Karpas-422 (cell line): ENCODE measurements around the gene KCNQ1. TPM values are rescaled to one million over a fixed set of nuclear protein-coding genes. Genes with fewer than 3 reads are reported as not detected.

Experiments
- DNase-seq: peaks from one replicate; pipeline ENCODE4 v3.0.0-alpha.2; 2015
- H2AFZ ChIP-seq: fragments of 200-600 bp; sonication (generic); 2 replicates; pipeline ENCODE4 v1.6.1; 2014; ENCODE audit warnings: antibody characterized with exemption, low read length, mixed read lengths
- H3K27ac ChIP-seq: fragments of 200-600 bp; sonication (generic); 2 replicates; pipeline ENCODE4 v1.5.1; 2014; ENCODE audit warnings: mild to moderate bottlenecking, low read length, moderate library complexity
- H3K27me3 ChIP-seq: fragments of 200-600 bp; sonication (generic); 2 replicates; pipeline ENCODE4 v1.6.1; 2014; ENCODE audit warnings: low read length, mixed read lengths
- H3K36me3 ChIP-seq: fragments of 200-600 bp; sonication (generic); 2 replicates; pipeline ENCODE4 v1.6.1; 2014; ENCODE audit warnings: low read length, mixed read lengths; ENCODE audit not compliant: insufficient read depth
- H3K4me1 ChIP-seq: fragments of 200-600 bp; sonication (generic); 2 replicates; pipeline ENCODE4 v1.6.1; 2014; ENCODE audit warnings: mild to moderate bottlenecking, low read length, mixed read lengths
- H3K4me2 ChIP-seq: fragments of 200-600 bp; sonication (generic); 2 replicates; pipeline ENCODE4 v1.6.1; 2014; ENCODE audit warnings: low read length, low read depth, mild to moderate bottlenecking; ENCODE audit not compliant: poor library complexity, severe bottlenecking
- H3K4me3 ChIP-seq: fragments of 200-600 bp; sonication (generic); 2 replicates; pipeline ENCODE4 v1.5.1; 2014; ENCODE audit warnings: mild to moderate bottlenecking, antibody characterized with exemption, low read length, mixed read lengths
- H3K79me2 ChIP-seq: fragments of 200-600 bp; sonication (generic); 2 replicates; pipeline ENCODE4 v1.6.1; 2014; ENCODE audit warnings: mild to moderate bottlenecking, low read length, mixed read lengths
- H3K9ac ChIP-seq: fragments of 200-600 bp; sonication (generic); 2 replicates; pipeline ENCODE4 v1.6.0; 2014; ENCODE audit warnings: low read length
- H3K9me2 ChIP-seq: fragments of 200-600 bp; sonication (generic), shearing (Covaris generic); replicated peaks from 2 replicates; pipeline ENCODE4 v1.6.0; 2014; ENCODE audit warnings: mild to moderate bottlenecking, low read length, moderate library complexity; ENCODE audit not compliant: insufficient read depth
- H3K9me3 ChIP-seq: fragments of 300-700, 200-600 bp; sonication (generic); 2 replicates; pipeline ENCODE4 v1.6.1; 2014; ENCODE audit warnings: low read length, mixed read lengths
- H4K20me1 ChIP-seq: fragments of 200-600 bp; sonication (generic); 2 replicates; pipeline ENCODE4 v1.6.1; 2014; ENCODE audit warnings: mild to moderate bottlenecking, antibody characterized with exemption, low read length, low read depth; ENCODE audit not compliant: insufficient read depth
- total RNA-seq: library from RNA; depleted of rRNA; stranded (reverse); fragments of >200 nt; shearing (Covaris generic); gene quantifications from 2 replicates; pipeline ENCODE4 v1.2.3, GENCODE V29; 2014; ENCODE audit warnings: low replicate concordance

Gene KCNQ1
- total RNA-seq, 1 experiment from 2014 or later: not detected

GRCh38 chr11:2778630-2779498 lies 334.1 kb downstream of the KCNQ1 start:
- Histone ChIP-seq H3K4me1 (peaks cover 14% of the 10 kb centered on the region), H3K4me2 (no peak overlapping the region), H3K27ac (no peak overlapping the region), H4K20me1 (0 out of 2 replicates have a peak, but pooled peaks cover 14% of the 10 kb centered on the region), H2AFZ (no peak overlapping the region), H3K9ac (no peak overlapping the region), H3K4me3 (no peak overlapping the region), H3K9me2 (no peaks in the 10 kb centered on the region), H3K79me2 (no peaks in the 10 kb centered on the region), H3K36me3 (no peaks in the 10 kb centered on the region), H3K9me3 (no peaks in the 10 kb centered on the region), H3K27me3 (no peaks in the 10 kb centered on the region)
- no peak for DNase-seq

GRCh38 chr11:2779499-2779980 lies 334.7 kb downstream of the KCNQ1 start:
- H3K27ac ChIP-seq: no peak overlapping the region
- H3K36me3 ChIP-seq: no peaks in the 10 kb centered on the region
- peaks cover 18% of the 10 kb centered on the region for H3K4me1 ChIP-seq
- no peaks in the 10 kb centered on the region for H3K79me2 ChIP-seq
- no peak overlapping the region for H2AFZ ChIP-seq
- H3K9me2 ChIP-seq: no peaks in the 10 kb centered on the region
- H3K9ac ChIP-seq: no peak overlapping the region
- no peak for DNase-seq
- H3K9me3 ChIP-seq: no peaks in the 10 kb centered on the region
- no peak overlapping the region for H3K4me3 ChIP-seq
- H3K27me3 ChIP-seq: no peaks in the 10 kb centered on the region
- no peak overlapping the region for H3K4me2 ChIP-seq
- 0 out of 2 replicates have a peak, but pooled peaks cover 14% of the 10 kb centered on the region for H4K20me1 ChIP-seq

GRCh38 chr11:2779981-2780849 lies 335.4 kb downstream of the KCNQ1 start:
- Histone ChIP-seq H3K9me3 (no peaks in the 10 kb centered on the region), H3K9me2 (no peaks in the 10 kb centered on the region), H3K4me2 (no peak overlapping the region), H3K36me3 (no peaks in the 10 kb centered on the region), H3K27ac (no peak overlapping the region), H3K9ac (no peak overlapping the region), H3K27me3 (no peaks in the 10 kb centered on the region), H2AFZ (no peak overlapping the region), H3K4me3 (no peak overlapping the region), H4K20me1 (0 out of 2 replicates have a peak, but pooled peaks cover 14% of the 10 kb centered on the region), H3K79me2 (no peaks in the 10 kb centered on the region), H3K4me1 (peaks cover 18% of the 10 kb centered on the region)
- no peak for DNase-seq

GRCh38 chr11:2780850-2781407 lies 336.1 kb downstream of the KCNQ1 start:
- Histone ChIP-seq H3K36me3 (no peaks in the 10 kb centered on the region), H3K27ac (no peak overlapping the region), H3K9me2 (no peaks in the 10 kb centered on the region), H2AFZ (no peak overlapping the region), H3K9ac (no peak overlapping the region), H4K20me1 (0 out of 2 replicates have a peak, but pooled peaks cover 12% of the 10 kb centered on the region), H3K27me3 (no peaks in the 10 kb centered on the region), H3K4me2 (no peak overlapping the region), H3K4me3 (no peak overlapping the region), H3K4me1 (peaks cover 18% of the 10 kb centered on the region), H3K79me2 (no peaks in the 10 kb centered on the region), H3K9me3 (no peaks in the 10 kb centered on the region)
- no peak for DNase-seq

GRCh38 chr11:2781408-2782274 lies 336.8 kb downstream of the KCNQ1 start:
- no peaks in the 10 kb centered on the region for H3K9me2 ChIP-seq
- H3K27me3 ChIP-seq: no peaks in the 10 kb centered on the region
- H3K4me2 ChIP-seq: no peak overlapping the region
- no peak overlapping the region for H2AFZ ChIP-seq
- DNase-seq: no peak
- peaks cover 18% of the 10 kb centered on the region for H3K4me1 ChIP-seq
- H3K79me2 ChIP-seq: no peaks in the 10 kb centered on the region
- H3K4me3 ChIP-seq: no peak overlapping the region
- H3K36me3 ChIP-seq: no peaks in the 10 kb centered on the region
- no peak overlapping the region for H3K9ac ChIP-seq
- H4K20me1 ChIP-seq: 0 out of 2 replicates have a peak, but pooled peaks cover 6% of the 10 kb centered on the region
- no peak overlapping the region for H3K27ac ChIP-seq
- no peaks in the 10 kb centered on the region for H3K9me3 ChIP-seq

GRCh38 chr11:2782769-2783168 lies 338.0 kb downstream of the KCNQ1 start:
- peaks cover 18% of the 10 kb centered on the region for H3K4me1 ChIP-seq
- H4K20me1 ChIP-seq: 0 out of 2 replicates have a peak, but pooled peaks cover 6% of the 10 kb centered on the region
- no peaks in the 10 kb centered on the region for H3K36me3 ChIP-seq
- H2AFZ ChIP-seq: no peak overlapping the region
- H3K4me3 ChIP-seq: no peak overlapping the region
- no peaks in the 10 kb centered on the region for H3K79me2 ChIP-seq
- H3K27ac ChIP-seq: no peak overlapping the region
- peak overlapping the region; percentile 49 for H3K4me2 ChIP-seq
- H3K9me2 ChIP-seq: no peaks in the 10 kb centered on the region
- H3K9ac ChIP-seq: no peak overlapping the region
- no peaks in the 10 kb centered on the region for H3K27me3 ChIP-seq
- H3K9me3 ChIP-seq: no peaks in the 10 kb centered on the region
- no peak for DNase-seq

GRCh38 chr11:2783536-2784082 lies 338.8 kb downstream of the KCNQ1 start:
- Histone ChIP-seq H3K9me3 (no peaks in the 10 kb centered on the region), H3K36me3 (no peaks in the 10 kb centered on the region), H3K27me3 (no peaks in the 10 kb centered on the region)

More at GRCh38 chr11:2783536-2784082, 338.8 kb downstream of the KCNQ1 start:
- Histone ChIP-seq H3K27ac (no peak overlapping the region), H4K20me1 (0 out of 2 replicates have a peak, but pooled peaks cover 6% of the 10 kb centered on the region), H3K4me2 (peak overlapping the region; percentile 49), H3K4me3 (no peak overlapping the region), H3K79me2 (no peaks in the 10 kb centered on the region), H3K9me2 (no peaks in the 10 kb centered on the region), H3K9ac (no peak overlapping the region), H2AFZ (no peak overlapping the region), H3K4me1 (peaks cover 18% of the 10 kb centered on the region)
- peak; percentile 67 for DNase-seq
